H9 (cell line): ENCODE data around the gene KCNMA1. TPM values are rescaled to one million over a fixed set of nuclear protein-coding genes. Genes with fewer than 3 reads are reported as not detected.

Experiments used
- DNase-seq: peaks from one replicate; pipeline ENCODE4 v3.0.0-alpha.2; 2017
- H2AFZ ChIP-seq: one replicate; pipeline ENCODE4 v1.6.1; 2013; ENCODE audit warnings: mild to moderate bottlenecking, low read length, control low read depth, moderate library complexity
- H2AK5ac ChIP-seq: 2 replicates; pipeline ENCODE4 v1.6.1; 2013; ENCODE audit warnings: low read length, control low read depth, mixed read lengths; ENCODE audit not compliant: insufficient read length
- H2BK120ac ChIP-seq: one replicate; pipeline ENCODE4 v1.6.1; 2013; ENCODE audit warnings: low read depth, mild to moderate bottlenecking, low read length, control low read depth, inconsistent platforms; ENCODE audit not compliant: poor library complexity, severe bottlenecking
- H2BK12ac ChIP-seq: 2 replicates; pipeline ENCODE4 v1.6.1; 2013; ENCODE audit warnings: low read length, control low read depth, mixed read lengths, low read depth; ENCODE audit not compliant: insufficient read length
- H2BK15ac ChIP-seq: 2 replicates; pipeline ENCODE4 v1.6.1; 2013; ENCODE audit warnings: low read depth, low read length, control low read depth
- H2BK20ac ChIP-seq: one replicate; pipeline ENCODE4 v1.6.1; 2013; ENCODE audit warnings: low read depth, mild to moderate bottlenecking, low read length, control low read depth, inconsistent platforms; ENCODE audit not compliant: poor library complexity, severe bottlenecking
- H2BK5ac ChIP-seq: 2 replicates; pipeline ENCODE4 v1.6.1; 2013; ENCODE audit warnings: low read length, control low read depth, mixed read lengths; ENCODE audit not compliant: insufficient read length
- H3K14ac ChIP-seq: 2 replicates; pipeline ENCODE4 v1.6.1; 2013; ENCODE audit warnings: low read length, control low read depth; ENCODE audit not compliant: insufficient read depth
- H3K18ac ChIP-seq: 2 replicates; pipeline ENCODE4 v1.6.1; 2013; ENCODE audit warnings: low read depth, mild to moderate bottlenecking, mixed read lengths, low read length, control low read depth; ENCODE audit not compliant: insufficient read length
- H3K23ac ChIP-seq: 2 replicates; pipeline ENCODE4 v1.6.1; 2013; ENCODE audit warnings: low read length, control low read depth, mixed read lengths, low read depth; ENCODE audit not compliant: insufficient read length
- H3K23me2 ChIP-seq: 2 replicates; pipeline ENCODE4 v1.6.1; 2013; ENCODE audit warnings: low read depth, mild to moderate bottlenecking, mixed read lengths, low read length, control low read depth; ENCODE audit not compliant: insufficient read length, poor library complexity, severe bottlenecking
- H3K27ac ChIP-seq: 2 replicates; pipeline ENCODE4 v1.5.1; 2013; ENCODE audit warnings: low read length, control low read depth, mixed read lengths, low read depth; ENCODE audit not compliant: insufficient read length
- H3K27me3 ChIP-seq: 2 replicates; pipeline ENCODE4 v1.6.1; 2013; ENCODE audit warnings: low read length, control low read depth, inconsistent platforms; ENCODE audit not compliant: insufficient read depth
- H3K4ac ChIP-seq: 2 replicates; pipeline ENCODE4 v1.6.1; 2013; ENCODE audit warnings: low read depth, mild to moderate bottlenecking, control low read depth, inconsistent platforms, low read length, moderate library complexity
- H3K4me1 ChIP-seq: 2 replicates; pipeline ENCODE4 v1.6.1; 2013; ENCODE audit warnings: low read length, control low read depth, inconsistent platforms; ENCODE audit not compliant: insufficient read depth
- H3K4me2 ChIP-seq: 2 replicates; pipeline ENCODE4 v1.6.1; 2013; ENCODE audit warnings: low read length, control low read depth, mixed read lengths; ENCODE audit not compliant: insufficient read length, insufficient read depth
- H3K56ac ChIP-seq: 2 replicates; pipeline ENCODE4 v1.6.1; 2013; ENCODE audit warnings: low read depth, mild to moderate bottlenecking, mixed read lengths, low read length, control low read depth; ENCODE audit not compliant: insufficient read length
- H3K79me1 ChIP-seq: 2 replicates; pipeline ENCODE4 v1.6.1; 2013; ENCODE audit warnings: low read depth, mild to moderate bottlenecking, moderate library complexity, low read length, control low read depth, inconsistent platforms; ENCODE audit not compliant: insufficient read depth, poor library complexity, severe bottlenecking
- H3K79me2 ChIP-seq: 2 replicates; pipeline ENCODE4 v1.6.1; 2013; ENCODE audit warnings: low read length, control low read depth, inconsistent platforms; ENCODE audit not compliant: insufficient read depth
- H3K9ac ChIP-seq: 2 replicates; pipeline ENCODE4 v1.6.1; 2013; ENCODE audit warnings: low read length, control low read depth, mixed read lengths; ENCODE audit not compliant: insufficient read length; ENCODE audit errors: extremely low read depth
- H3K9me3 ChIP-seq: one replicate; pipeline ENCODE4 v1.6.1; 2013; ENCODE audit warnings: low read depth, low read length, inconsistent platforms; ENCODE audit not compliant: control insufficient read depth
- H3T11ph ChIP-seq: one replicate; pipeline ENCODE4 v1.6.1; 2013; ENCODE audit warnings: mild to moderate bottlenecking, low read length, control low read depth, inconsistent platforms
- H4K20me1 ChIP-seq: one replicate; pipeline ENCODE4 v1.6.1; 2013; ENCODE audit not compliant: control insufficient read depth, insufficient read length, insufficient read depth
- H4K5ac ChIP-seq: 2 replicates; pipeline ENCODE4 v1.6.1; 2013; ENCODE audit warnings: low read depth, mild to moderate bottlenecking, mixed read lengths, low read length, control low read depth; ENCODE audit not compliant: insufficient read length
- H4K8ac ChIP-seq: replicated peaks from 2 replicates; pipeline ENCODE4 v1.6.1; 2013; ENCODE audit warnings: low read length, control low read depth, mixed read lengths, low read depth; ENCODE audit not compliant: insufficient read length
- H4K91ac ChIP-seq: 2 replicates; pipeline ENCODE4 v1.6.1; 2013; ENCODE audit warnings: low read depth, mild to moderate bottlenecking, moderate library complexity, mixed read lengths, low read length, control low read depth; ENCODE audit not compliant: insufficient read length
- H3K27ac Mint-ChIP-seq, 3 experiments: 2 replicates in 2 of 3; 3 replicates in 1 of 3; pipeline ENCODE4 v1.8.0; 2020 to 2021; ENCODE audit warnings: mixed read lengths in 3 of 3, mild to moderate bottlenecking in 1 of 3, moderate library complexity in 1 of 3
- H3K27me3 Mint-ChIP-seq: 2 replicates; pipeline ENCODE4 v1.8.0; 2021; ENCODE audit warnings: low read depth, mild to moderate bottlenecking, moderate library complexity, mixed read lengths
- H3K36me3 Mint-ChIP-seq, 3 experiments: 2 replicates in 2 of 3; 3 replicates in 1 of 3; pipeline ENCODE4 v1.8.0; 2020 to 2021; ENCODE audit warnings: low read depth in 3 of 3, mixed read lengths in 3 of 3; ENCODE audit not compliant: insufficient read depth in 1 of 3
- H3K4me1 Mint-ChIP-seq, 2 experiments: 2 replicates each; pipeline ENCODE4 v1.8.0; 2020; ENCODE audit warnings: mixed read lengths in 2 of 2
- H3K4me3 Mint-ChIP-seq, 2 experiments: 2 replicates in 1 of 2; 3 replicates in 1 of 2; pipeline ENCODE4 v1.8.0; 2020 to 2021; ENCODE audit warnings: mild to moderate bottlenecking in 2 of 2, mixed read lengths in 2 of 2, moderate library complexity in 1 of 2
- H3K9me3 Mint-ChIP-seq, 2 experiments: 2 replicates in 1 of 2; 3 replicates in 1 of 2; pipeline ENCODE4 v1.8.0; 2020; ENCODE audit warnings: mild to moderate bottlenecking in 2 of 2, mixed read lengths in 2 of 2, moderate library complexity in 1 of 2
- CTCF ChIP-seq: fragments of 200-600 bp; sonication (generic); conservative IDR thresholded peaks from 3 replicates; pipeline ENCODE4 v1.8.0; 2021; ENCODE audit warnings: antibody characterized with exemption, mild to moderate bottlenecking
- WGBS: extraction: QIAGEN DNeasy Blood & Tissue Kit; methylation state at CpG from one replicate; pipeline ENCODE4 v1.1.7; 2013; ENCODE audit warnings: missing lambda C conversion rate, low lambda C conversion rate, mixed read lengths; ENCODE audit not compliant: insufficient read length; ENCODE audit errors: extremely low coverage; 5-methylcytosine and 5-hydroxymethylcytosine counted together
- total RNA-seq: library from RNA; stranded (reverse); gene quantifications from 2 replicates; pipeline ENCODE4 v1.2.1, GENCODE V29; 2021

KCNMA1 gene
- total RNA-seq, 1 experiment from 2014 or later = 2.0 TPM

DNA sequence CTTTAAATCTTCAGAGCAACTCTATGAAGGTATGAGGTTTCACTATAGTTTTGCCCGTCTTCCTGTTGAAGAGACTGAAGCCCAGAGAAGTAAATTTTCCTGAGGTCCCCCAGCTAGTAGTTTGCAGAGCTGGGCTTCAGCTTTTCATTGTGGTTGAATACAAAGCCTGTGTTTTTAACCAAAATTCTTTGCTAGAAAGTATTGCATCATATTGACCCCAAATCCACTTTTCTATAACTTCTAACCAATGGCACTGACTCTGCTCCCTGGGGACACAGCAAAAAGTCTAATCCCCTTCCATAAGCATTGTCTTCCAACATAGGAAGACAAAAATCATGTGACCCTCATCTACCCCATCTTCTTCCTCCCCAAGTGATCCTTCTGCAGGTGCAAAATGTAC is 93.0 kb downstream of the KCNMA1 start:
- H3K4ac ChIP-seq = no peak overlapping the region
- H2BK5ac ChIP-seq = no peak overlapping the region
- no peak overlapping the region for H3K4me2 ChIP-seq
- peaks cover 0 to 4% of the 10 kb centered on the region in 2 experiments; a peak in 2 of 4 replicates for H3K4me1 Mint-ChIP-seq
- H4K8ac ChIP-seq = no peak overlapping the region
- H2BK15ac ChIP-seq = no peak overlapping the region
- no peaks in the 10 kb centered on the region for H3K79me1 ChIP-seq
- no peak overlapping the region for H3K56ac ChIP-seq
- H3K27ac ChIP-seq = no peak overlapping the region
- no peak overlapping the region for H3K18ac ChIP-seq
- no peaks in the 10 kb centered on the region for H3K9me3 ChIP-seq
- H3T11ph ChIP-seq = no peak overlapping the region
- H4K20me1 ChIP-seq = no peaks in the 10 kb centered on the region
- H3K9ac ChIP-seq = no peak overlapping the region
- no peak overlapping the region for H2BK12ac ChIP-seq
- H3K9me3 Mint-ChIP-seq = peaks cover 0 to 3% of the 10 kb centered on the region in 2 experiments; a peak in 3 of 5 replicates
- no peak overlapping the region for H2BK120ac ChIP-seq
- no peaks in the 10 kb centered on the region for H3K23me2 ChIP-seq
- WGBS = no CpG with 5 or more reads among the region's 1 CpG
- no peak for TF ChIP-seq CTCF
- no peaks in the 10 kb centered on the region; the same call in 1 of the 2 replicates for H3K27me3 ChIP-seq
- H3K23ac ChIP-seq = no peak overlapping the region
- no peak overlapping the region for H3K14ac ChIP-seq
- H3K27me3 Mint-ChIP-seq = peaks cover 1% of the 10 kb centered on the region; the same call in 1 of the 2 replicates
- no peaks in the 10 kb centered on the region for H3K4me1 ChIP-seq
- no peak overlapping the region for H4K91ac ChIP-seq
- H3K4me3 Mint-ChIP-seq = no peak overlapping the region
- H3K27ac Mint-ChIP-seq = no peak overlapping the region
- DNase-seq = no peak
- no peak overlapping the region for H2AFZ ChIP-seq
- H2BK20ac ChIP-seq = no peak overlapping the region
- no peak overlapping the region for H2AK5ac ChIP-seq
- H3K36me3 Mint-ChIP-seq = no peaks in the 10 kb centered on the region
- no peaks in the 10 kb centered on the region for H3K79me2 ChIP-seq
- no peak overlapping the region for H4K5ac ChIP-seq
